ENCODE results near the gene KCNE4. TPM values are rescaled to one million over a fixed set of nuclear protein-coding genes. Genes with fewer than 3 reads are reported as not detected.

Gene KCNE4
- total RNA-seq, 2 experiments from 2014 or later = not detected

DNA sequence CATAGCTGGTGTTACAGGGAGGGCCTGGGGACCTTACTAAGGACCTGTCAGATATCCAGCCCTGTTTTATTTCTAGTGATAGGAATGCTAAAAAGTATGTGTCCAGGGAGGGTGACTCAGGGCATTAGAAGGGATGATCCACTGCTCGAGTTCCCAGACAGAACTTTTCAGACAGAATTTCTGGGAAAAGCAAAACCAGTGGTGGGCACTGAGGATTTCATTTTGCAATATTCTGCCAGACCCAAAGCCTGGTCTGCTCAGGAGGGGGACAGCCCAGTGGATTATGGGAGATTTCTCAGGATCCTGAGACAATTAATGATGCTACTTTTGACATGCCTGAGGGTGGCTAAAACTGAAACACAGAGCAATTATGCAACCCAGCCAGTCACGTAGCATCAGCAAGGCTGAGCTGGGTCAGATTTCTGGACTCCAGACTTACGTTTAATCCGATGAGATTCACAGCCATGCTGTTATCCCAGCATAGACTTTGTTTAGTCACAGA is 4.7 kb upstream of the KCNE4 start:
- H3K27ac Mint-ChIP-seq = no peak overlapping the region
- TF ChIP-seq, protein P1, sequence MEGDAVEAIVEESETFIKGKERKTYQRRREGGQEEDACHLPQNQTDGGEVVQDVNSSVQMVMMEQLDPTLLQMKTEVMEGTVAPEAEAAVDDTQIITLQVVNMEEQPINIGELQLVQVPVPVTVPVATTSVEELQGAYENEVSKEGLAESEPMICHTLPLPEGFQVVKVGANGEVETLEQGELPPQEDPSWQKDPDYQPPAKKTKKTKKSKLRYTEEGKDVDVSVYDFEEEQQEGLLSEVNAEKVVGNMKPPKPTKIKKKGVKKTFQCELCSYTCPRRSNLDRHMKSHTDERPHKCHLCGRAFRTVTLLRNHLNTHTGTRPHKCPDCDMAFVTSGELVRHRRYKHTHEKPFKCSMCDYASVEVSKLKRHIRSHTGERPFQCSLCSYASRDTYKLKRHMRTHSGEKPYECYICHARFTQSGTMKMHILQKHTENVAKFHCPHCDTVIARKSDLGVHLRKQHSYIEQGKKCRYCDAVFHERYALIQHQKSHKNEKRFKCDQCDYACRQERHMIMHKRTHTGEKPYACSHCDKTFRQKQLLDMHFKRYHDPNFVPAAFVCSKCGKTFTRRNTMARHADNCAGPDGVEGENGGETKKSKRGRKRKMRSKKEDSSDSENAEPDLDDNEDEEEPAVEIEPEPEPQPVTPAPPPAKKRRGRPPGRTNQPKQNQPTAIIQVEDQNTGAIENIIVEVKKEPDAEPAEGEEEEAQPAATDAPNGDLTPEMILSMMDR (IDR thresholded peaks at IDR 0.05) = no peak
- intact Hi-C loops (cut with DNase I, micrococcal nuclease) = no loop called here

DNA sequence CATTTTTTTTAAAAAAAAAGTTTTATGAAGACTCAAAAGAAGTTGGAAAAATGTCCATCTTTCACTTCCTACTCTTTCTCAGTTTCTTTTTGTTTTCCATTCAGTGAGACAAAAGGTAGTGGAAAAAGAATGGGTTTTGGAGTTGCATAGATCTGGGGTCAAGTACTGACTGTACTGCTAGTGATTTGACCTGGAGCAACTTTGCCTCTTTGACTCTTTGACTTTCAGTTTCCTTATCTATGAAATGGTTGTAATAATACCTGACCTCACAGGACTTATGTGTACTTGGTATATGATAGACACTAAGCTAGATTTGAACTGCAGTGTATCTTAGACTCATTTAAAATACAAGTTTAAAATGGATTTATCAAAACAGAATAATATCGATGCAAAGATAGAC is 3.5 kb upstream of the KCNE4 start:
- H3K4me3 ChIP-seq (ENCODE audit: low read length) = no peak overlapping the region
- no peak overlapping the region for H3K4me3 Mint-ChIP-seq
- intact Hi-C loops (cut with DNase I, micrococcal nuclease) = no loop called here
- peaks cover 0 to 6% of the 10 kb centered on the region in 2 experiments for H3K9me3 ChIP-seq (ENCODE audit: control insufficient read depth in 1 of 2, insufficient read depth in 1 of 2, low read length in 2 of 2)
- POLR2A ChIA-PET = no interaction called here
- CTCF ChIA-PET = no interaction called here
- peaks cover 0 to 3% of the 10 kb centered on the region in 2 experiments for H3K27me3 ChIP-seq (ENCODE audit: control insufficient read depth in 1 of 2, insufficient read depth in 2 of 2, low read length in 2 of 2)
- TF ChIP-seq, protein P1 (IDR thresholded peaks at IDR 0.05) = no peak
- no peaks in the 10 kb centered on the region for H3K36me3 ChIP-seq (ENCODE audit: insufficient read depth, low read length)
- ATAC-seq (ENCODE audit: poor library complexity) (no peak), DNase-seq (no peak)
- H3K27ac ChIP-seq (ENCODE audit: low read depth in 1 of 2, low read length in 2 of 2) = no peak overlapping the region
- peaks cover 8% of the 10 kb centered on the region for H3K27me3 Mint-ChIP-seq
- H3K36me3 Mint-ChIP-seq (ENCODE audit: low read depth) = no peaks in the 10 kb centered on the region
- no peaks in the 10 kb centered on the region for H3K4me1 ChIP-seq (ENCODE audit: insufficient read depth, low read length)
- no peak overlapping the region for H3K27ac Mint-ChIP-seq
- H3K4me1 Mint-ChIP-seq (ENCODE audit: low read depth) = no peaks in the 10 kb centered on the region
- no peaks in the 10 kb centered on the region for H3K9me3 Mint-ChIP-seq

More for the DNA sequence above, 4.7 kb upstream of the KCNE4 start:
- Mint-ChIP-seq H3K27me3 (peaks cover 7% of the 10 kb centered on the region), H3K36me3 (ENCODE audit: low read depth) (no peaks in the 10 kb centered on the region), H3K9me3 (no peaks in the 10 kb centered on the region), H3K4me3 (no peak overlapping the region), H3K4me1 (ENCODE audit: low read depth) (no peaks in the 10 kb centered on the region)
- ATAC-seq (ENCODE audit: poor library complexity) (no peak), DNase-seq (no peak)
- H3K9me3 ChIP-seq (ENCODE audit: control insufficient read depth in 1 of 2, insufficient read depth in 1 of 2, low read length in 2 of 2) = no peaks in the 10 kb centered on the region
- H3K27ac ChIP-seq (ENCODE audit: low read depth in 1 of 2, low read length in 2 of 2) = no peak overlapping the region
- POLR2A ChIA-PET = no interaction called here
- H3K36me3 ChIP-seq (ENCODE audit: insufficient read depth, low read length) = no peaks in the 10 kb centered on the region
- CTCF ChIA-PET = no interaction called here
- H3K4me1 ChIP-seq (ENCODE audit: insufficient read depth, low read length) = no peaks in the 10 kb centered on the region
- no peak overlapping the region for H3K4me3 ChIP-seq (ENCODE audit: low read length)
- peaks cover 0 to 3% of the 10 kb centered on the region in 2 experiments for H3K27me3 ChIP-seq (ENCODE audit: control insufficient read depth in 1 of 2, insufficient read depth in 2 of 2, low read length in 2 of 2)

DNA sequence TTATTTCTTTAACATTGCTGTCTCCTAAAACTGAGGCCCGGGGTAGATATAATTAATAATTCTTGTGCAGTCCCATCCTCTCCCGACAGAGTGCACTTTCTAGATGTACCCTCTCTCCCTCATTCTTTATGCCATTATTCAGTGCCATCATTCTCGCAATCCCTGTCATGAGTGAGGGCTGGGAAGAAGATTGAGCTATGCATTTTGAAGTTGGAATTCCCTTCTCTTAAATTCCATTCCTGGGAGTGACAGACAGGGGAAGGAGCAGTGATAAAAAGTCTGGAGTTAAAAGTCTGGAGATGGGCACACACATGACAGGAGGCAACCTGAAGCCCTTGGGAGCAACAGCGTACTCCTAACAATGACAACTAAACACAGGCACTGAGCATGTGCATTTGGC is 2.6 kb upstream of the KCNE4 start:
- POLR2A ChIA-PET = no interaction called here
- no peaks in the 10 kb centered on the region for H3K4me1 Mint-ChIP-seq (ENCODE audit: low read depth)
- H3K4me1 ChIP-seq (ENCODE audit: insufficient read depth, low read length) = no peaks in the 10 kb centered on the region

More for the DNA sequence above, 2.6 kb upstream of the KCNE4 start:
- no peak overlapping the region for H3K4me3 ChIP-seq (ENCODE audit: low read length)
- no peak overlapping the region for H3K27ac ChIP-seq (ENCODE audit: low read depth in 1 of 2, low read length in 2 of 2)
- CTCF ChIA-PET = no interaction called here
- peaks cover 0 to 3% of the 10 kb centered on the region in 2 experiments for H3K27me3 ChIP-seq (ENCODE audit: control insufficient read depth in 1 of 2, insufficient read depth in 2 of 2, low read length in 2 of 2)
- H3K36me3 ChIP-seq (ENCODE audit: insufficient read depth, low read length) = no peaks in the 10 kb centered on the region
- DNase-seq = no peak
- TF ChIP-seq, protein P1 (IDR thresholded peaks at IDR 0.05) = no peak
- no peak for ATAC-seq (ENCODE audit: poor library complexity)
- Mint-ChIP-seq H3K36me3 (ENCODE audit: low read depth) (no peaks in the 10 kb centered on the region), H3K27me3 (peaks cover 17% of the 10 kb centered on the region), H3K9me3 (no peaks in the 10 kb centered on the region), H3K4me3 (no peak overlapping the region), H3K27ac (no peak overlapping the region)
- intact Hi-C loops (cut with DNase I, micrococcal nuclease) = no loop called here
- H3K9me3 ChIP-seq (ENCODE audit: control insufficient read depth in 1 of 2, insufficient read depth in 1 of 2, low read length in 2 of 2) = peaks cover 0 to 6% of the 10 kb centered on the region in 2 experiments
